K562 (cell line): ENCODE data around the gene EPHA2. TPM values are rescaled to one million over a fixed set of nuclear protein-coding genes. Genes with fewer than 3 reads are reported as not detected.

ENCODE experiments used
- ATAC-seq: fragments of 200-7000 bp; cut with Tn5 transposase; 3 replicates; pipeline ENCODE4 v1.9.1; 2020; ENCODE audit warnings: moderate library complexity
- BruUV-seq: library from RNA; stranded (reverse); fragments of 400-500 nt; replicated peaks from 2 replicates; lab custom pipeline; 2021; lab: Mats Ljungman, UMichigan
- CTCF ChIA-PET: fragments of 300-600 bp; formaldehyde crosslinking; extraction: SDS; loops from one replicate; lab custom pipeline; 2021; ENCODE audit warnings: low intra/inter-chr PET ratio; lab: Yijun Ruan, JAX
- POLR2A ChIA-PET: fragments of 300-600, 350-650 bp; sonication (Branson Sonifier 250); formaldehyde crosslinking; extraction: SDS; loops from one replicate; lab custom pipeline; 2021; ENCODE audit warnings: antibody characterized with exemption, inconsistent platforms; lab: Yijun Ruan, JAX
- DNase-seq, 4 experiments: peaks; one replicate each; pipeline versions ENCODE4 v3.0.0 to v3.0.0-alpha.2; 2011 to 2018; ENCODE audit warnings: low spot score in 3 of 4, mixed read lengths in 3 of 4; ENCODE audit errors: extremely low read depth in 1 of 4
- FAIRE-seq: peaks from 2 replicates; lab custom pipeline; 2011; peaks lifted over from hg19 to GRCh38; lab: Jason Lieb, UNC
- H2AFZ ChIP-seq: 2 replicates; pipeline ENCODE4 v1.6.0; 2011; ENCODE audit warnings: low read depth, low read length, control low read depth, inconsistent platforms
- H3K27ac ChIP-seq: fragments of 200-600 bp; 3 replicates; pipeline ENCODE4 v1.8.0; 2011; ENCODE audit warnings: low read depth, mild to moderate bottlenecking, control low read depth, inconsistent platforms, low read length, moderate library complexity, mixed read lengths; ENCODE audit errors: extremely low read depth
- H3K27me3 ChIP-seq, 2 experiments: fragments of 300-600 bp in 1 of 2; 2 replicates in 1 of 2; 3 replicates in 1 of 2; pipeline versions ENCODE4 v1.6.0 to v1.8.0; 2011; ENCODE audit warnings: inconsistent platforms in 2 of 2, low read length in 2 of 2, mild to moderate bottlenecking in 1 of 2, mixed read lengths in 1 of 2, moderate library complexity in 1 of 2; ENCODE audit not compliant: control insufficient read depth in 2 of 2, insufficient read depth in 2 of 2
- H3K36me3 ChIP-seq: fragments of 300-600 bp; 3 replicates; pipeline ENCODE4 v1.8.0; 2011; ENCODE audit warnings: mild to moderate bottlenecking, low read length, inconsistent platforms; ENCODE audit not compliant: control insufficient read depth, insufficient read depth
- H3K4me1 ChIP-seq, 2 experiments: fragments of 200-600 bp in 1 of 2; replicated peaks in 1 of 2; 2 replicates in 1 of 2; 3 replicates in 1 of 2; pipeline versions ENCODE4 v1.5.1 to v1.8.0; 2011; ENCODE audit warnings: inconsistent platforms in 2 of 2, low read length in 2 of 2, mild to moderate bottlenecking in 1 of 2, mixed read lengths in 1 of 2, moderate library complexity in 1 of 2; ENCODE audit not compliant: control insufficient read depth in 2 of 2, insufficient read depth in 2 of 2
- H3K4me2 ChIP-seq: 2 replicates; pipeline ENCODE4 v1.6.1; 2011; ENCODE audit warnings: low read length, control low read depth, inconsistent platforms, mixed read lengths; ENCODE audit not compliant: insufficient read depth
- H3K4me3 ChIP-seq: fragments of 200-600 bp; sonication (generic), shearing (Covaris generic); 2 replicates; pipeline ENCODE4 v1.5.1; 2016; ENCODE audit warnings: control low read depth, inconsistent platforms
- H3K79me2 ChIP-seq: fragments of 200-600 bp; 3 replicates; pipeline ENCODE4 v1.8.0; 2011; ENCODE audit warnings: low read length, inconsistent platforms; ENCODE audit not compliant: control insufficient read depth, insufficient read depth
- H3K9ac ChIP-seq, 2 experiments: 2 replicates each; pipeline versions ENCODE4 v1.6.0 to v1.6.1; 2011; ENCODE audit warnings: low read depth in 2 of 2, low read length in 2 of 2, control low read depth in 1 of 2, inconsistent platforms in 1 of 2, mild to moderate bottlenecking in 1 of 2, mixed read lengths in 1 of 2; ENCODE audit not compliant: insufficient read depth in 1 of 2
- H3K9me1 ChIP-seq: one replicate; pipeline ENCODE4 v1.6.0; 2011; ENCODE audit warnings: inconsistent platforms, mild to moderate bottlenecking, low read length, moderate library complexity; ENCODE audit not compliant: control insufficient read depth, insufficient read depth
- H3K9me3 ChIP-seq: replicated peaks from 2 replicates; pipeline ENCODE4 v1.5.1; 2011; ENCODE audit warnings: low read depth, low read length, inconsistent platforms; ENCODE audit not compliant: control insufficient read depth, insufficient read depth
- H4K20me1 ChIP-seq: replicated peaks from 2 replicates; pipeline ENCODE4 v1.6.1; 2011; ENCODE audit warnings: low read length, inconsistent platforms, mixed read lengths; ENCODE audit not compliant: control insufficient read depth, insufficient read depth
- ARID1B ChIP-seq: fragments of 450-650 bp; IDR thresholded peaks from 2 replicates; pipeline ENCODE4 v1.6.1; 2016; ENCODE audit warnings: antibody characterized with exemption, mild to moderate bottlenecking, inconsistent platforms
- E4F1 ChIP-seq: fragments of 250-450 bp; sonication (Bioruptor Pico); IDR thresholded peaks from 2 replicates; pipeline ENCODE4 v1.5.0; 2021; ENCODE audit warnings: mild to moderate bottlenecking, borderline replicate concordance
- FOS ChIP-seq: IDR thresholded peaks from 3 replicates; pipeline ENCODE4 v1.6.1; 2011; ENCODE audit not compliant: insufficient read length; ENCODE audit errors: extremely low read depth
- FOXA3 ChIP-seq, 2 experiments: fragments of 450-650 bp in 1 of 2; sonication (generic) in 1 of 2; formaldehyde crosslinking; IDR thresholded peaks in 1 of 2; conservative IDR thresholded peaks in 1 of 2; 2 replicates each; pipeline versions ENCODE4 v1.4.0 to v1.8.0; 2020 to 2022; ENCODE audit warnings: mild to moderate bottlenecking in 2 of 2, missing genetic modification reagents in 1 of 2
- GABPB2 ChIP-seq: fragments of 250-450 bp; sonication (Bioruptor Pico); conservative IDR thresholded peaks from 2 replicates; pipeline ENCODE4 v1.5.1; 2021; ENCODE audit warnings: mild to moderate bottlenecking
- HNRNPH1 ChIP-seq: fragments of 200-400 bp; formaldehyde crosslinking; optimal IDR thresholded peaks from 2 replicates; pipeline ENCODE3; 2017; ENCODE audit warnings: low read depth, mild to moderate bottlenecking, low read length, moderate library complexity
- KDM1A ChIP-seq, 2 experiments: fragments of 450-650 bp; IDR thresholded peaks; 2 replicates each; pipeline ENCODE4 v1.6.1; 2016; ENCODE audit warnings: mild to moderate bottlenecking in 2 of 2
- MAFF ChIP-seq: IDR thresholded peaks from 2 replicates; pipeline ENCODE4 v1.6.1; 2012; ENCODE audit warnings: low read length, improper control_type of control experiment
- NFIC ChIP-seq: fragments of 450-650 bp; IDR thresholded peaks from 2 replicates; pipeline ENCODE4 v1.6.1; 2017; ENCODE audit warnings: mild to moderate bottlenecking, inconsistent platforms
- PKNOX1 ChIP-seq: fragments of 450-650 bp; IDR thresholded peaks from 2 replicates; pipeline ENCODE4 v1.6.1; 2016
- PML ChIP-seq: IDR thresholded peaks from 2 replicates; pipeline ENCODE4 v1.6.1; 2012; ENCODE audit warnings: low read length, inconsistent platforms
- RCOR1 ChIP-seq, 2 experiments: IDR thresholded peaks; 2 replicates each; pipeline ENCODE4 v1.6.1; 2012; ENCODE audit warnings: low read depth in 2 of 2, low read length in 2 of 2, borderline replicate concordance in 1 of 2, improper control_type of control experiment in 1 of 2
- TBL1XR1 ChIP-seq, 2 experiments: IDR thresholded peaks; 2 replicates each; pipeline ENCODE4 v1.6.1; 2012; ENCODE audit warnings: improper control_type of control experiment in 2 of 2, low read length in 2 of 2, mild to moderate bottlenecking in 1 of 2
- TFAM ChIP-seq: fragments of 250-450 bp; sonication (Bioruptor Pico); conservative IDR thresholded peaks from 2 replicates; pipeline ENCODE4 v1.5.0; 2021; ENCODE audit warnings: mild to moderate bottlenecking, moderate library complexity
- ZBTB7A ChIP-seq: IDR thresholded peaks from 2 replicates; pipeline ENCODE4 v1.6.1; 2011; ENCODE audit warnings: low read depth, mild to moderate bottlenecking, low read length, moderate library complexity, borderline replicate concordance; ENCODE audit not compliant: control insufficient read depth
- ZC3H4 ChIP-seq: sonication (generic); formaldehyde crosslinking; IDR thresholded peaks from 2 replicates; pipeline ENCODE4 v1.9.0; 2021; ENCODE audit warnings: missing genetic modification reagents, borderline replicate concordance
- ZNF507 ChIP-seq: conservative IDR thresholded peaks from 2 replicates; pipeline ENCODE4 v1.6.1; 2017; ENCODE audit warnings: missing genetic modification characterization, missing compliant biosample characterization
- ZNF668 ChIP-seq: fragments of 250-450 bp; sonication (Bioruptor Pico); IDR thresholded peaks from 2 replicates; pipeline ENCODE4 v1.8.0; 2022; ENCODE audit warnings: mild to moderate bottlenecking, inconsistent platforms
- ZNF76 ChIP-seq: fragments of 250-450 bp; sonication (Bioruptor Pico); IDR thresholded peaks from 2 replicates; pipeline ENCODE4 v1.4.0; 2020; ENCODE audit warnings: mild to moderate bottlenecking, moderate library complexity, borderline replicate concordance
- WGBS: fragments of 100-300 bp; shearing (Covaris generic); methylation state at CpG from one replicate; pipeline ENCODE4 v1.1.6; 2016; ENCODE audit warnings: low coverage, mixed read lengths; ENCODE audit not compliant: insufficient coverage; ENCODE audit errors: missing lambda C conversion rate; 5-methylcytosine and 5-hydroxymethylcytosine counted together
- in situ Hi-C: fragments of 300-500 bp; cut with MboI; formaldehyde crosslinking; loops from 4 replicates; pipeline ENCODE4 v1.15.0; 2018; ENCODE audit warnings: inconsistent platforms, mixed read lengths
- intact Hi-C: fragments of 100-400 bp; cut with micrococcal nuclease; formaldehyde crosslinking; loops from 2 replicates; pipeline ENCODE4 v1.14.2; 2022
- polyA plus RNA-seq, 8 experiments: library from polyadenylated mRNA; depleted of rRNA in 4 of 8; stranded (reverse) in 5 of 8; unstranded in 3 of 8; fragments of >200 nt; fragmentation: Nextera tagmentation in 2 of 8; fragmentation: Illumina TruSeq in 1 of 8; extraction: Ambion mirVana in 2 of 8; extraction: Trizol in 1 of 8; gene quantifications; 2 replicates each; pipeline versions ENCODE4 v1.2.1 to v1.2.3, GENCODE V29; 2011 to 2014; ENCODE audit warnings: inconsistent platforms in 1 of 8, missing spikeins in 1 of 8
- total RNA-seq, 7 experiments: library from RNA; depleted of rRNA in 6 of 7; stranded (reverse); fragments of >200 nt in 6 of 7; fragmentation: Illumina TruSeq in 2 of 7; extraction: Trizol in 2 of 7; gene quantifications; 2 replicates each; pipeline versions ENCODE4 v1.2.1 to v1.2.3, GENCODE V29; 2011 to 2021; ENCODE audit warnings: low replicate concordance in 1 of 7

Gene EPHA2
- total and polyA plus RNA-seq, 9 of the 15 experiments (the other 6 are each of a cell fraction or from before 2014, with no cell fraction given): 0.04 to 0.40 (median 0.07) TPM; not detected in 4

- ATAC-seq (peak; percentile 45), DNase-seq (peak; percentile 69 to 88 (median 78)), FAIRE-seq (peak; percentile 91)
- ChIA-PET POLR2A (interaction anchor here (0.7 kb wide), 1 partner anchor 201 kb away, joined by 3 read pairs; no protein-coding TSS in a partner anchor), CTCF (interaction anchor here (0.9 to 9.0 kb wide), 2 partner anchors 110 to 168 kb away, joined by 3 to 208 read pairs; no protein-coding TSS in a partner anchor)
- peak overlapping the region; percentile 22 to 47; a peak in 3 of 4 replicates for H3K9ac ChIP-seq
- H3K4me3 ChIP-seq: no peak overlapping the region
- no peaks in the 10 kb centered on the region for H3K9me3 ChIP-seq
- H4K20me1 ChIP-seq: no peaks in the 10 kb centered on the region
- H3K4me1 ChIP-seq: peaks cover 19 to 35% of the 10 kb centered on the region in 2 experiments; a peak in 4 of 5 replicates
- in situ Hi-C loops (no loop called here), intact Hi-C loops (no loop called here)
- peak overlapping the region; percentile 54; the same call in 1 of the 2 replicates for H2AFZ ChIP-seq
- no peak overlapping the region; the same call in 2 of the 3 replicates for H3K27ac ChIP-seq
- H3K36me3 ChIP-seq: no peaks in the 10 kb centered on the region
- no peaks in the 10 kb centered on the region for H3K9me1 ChIP-seq
- no peaks in the 10 kb centered on the region for H3K79me2 ChIP-seq
- no TSS peak for BruUV-seq
- WGBS: 19% methylated on average over 14 of the region's 14 CpGs
- H3K4me2 ChIP-seq: peak overlapping the region; percentile 62
- peaks cover 0 to 10% of the 10 kb centered on the region in 2 experiments; a peak in 2 of 5 replicates for H3K27me3 ChIP-seq
- no peak; a peak in 1 of 4 replicates for TF ChIP-seq FOXA3 (CRISPR knock-in tag; conservative IDR thresholded peaks at IDR 0.05 in 1 of 2, IDR thresholded peaks at IDR 0.05 in 1 of 2)
- TF ChIP-seq TFAM (CRISPR knock-in tag): no peak
- TF ChIP-seq MAFF: no peak
- TF ChIP-seq PKNOX1: peak; percentile 81
- 0 out of 4 replicates have a peak, but pooled peaks of 1 of the 2 experiments have one; percentile 25 for TF ChIP-seq KDM1A (IDR thresholded peaks at IDR 0.05)
- no peak for TF ChIP-seq HNRNPH1
- no peak; a peak in 1 of 4 replicates for TF ChIP-seq TBL1XR1 (IDR thresholded peaks at IDR 0.05; ENCODE audit: low read length in 2 of 2)
- TF ChIP-seq ZNF668: no peak
- no peak for TF ChIP-seq GABPB2
- no peak for TF ChIP-seq ZNF507 (tag)
- no peak for TF ChIP-seq E4F1 (CRISPR knock-in tag)
- TF ChIP-seq NFIC: peak; percentile 90
- no peak for TF ChIP-seq ZNF76 (CRISPR knock-in tag)
- peak; percentile 49; the same call in 1 of the 2 replicates for TF ChIP-seq ZBTB7A
- no peak for TF ChIP-seq PML
- TF ChIP-seq ARID1B: peak; percentile 49; the same call in 1 of the 2 replicates
- peak; percentile 28 for TF ChIP-seq FOS
- TF ChIP-seq RCOR1 (IDR thresholded peaks at IDR 0.05; ENCODE audit: borderline replicate concordance in 1 of 2, low read depth in 2 of 2, low read length in 2 of 2): peak in 1 of 2 experiments; percentile 75; a peak in 2 of 4 replicates
- TF ChIP-seq ZC3H4: no peak
These were observed 79.6 kb downstream of the EPHA2 start for GRCh38 chr1:16076031-16076864.
